GM18858 (cell line): ENCODE data around the gene CASZ1.

Experiments used
- ATAC-seq: cut with Tn5 transposase; IDR thresholded peaks from one replicate; pipeline ENCODE4 v1.9.1; 2021; ENCODE audit not compliant: unreplicated experiment

Gene CASZ1

GRCh38 chr1:10641976-10642375, 154.5 kb downstream of the CASZ1 start:
- no peak for ATAC-seq

- ATAC-seq = no peak
Observed at GRCh38 chr1:10640843-10641553, 155.4 kb downstream of the CASZ1 start.

GRCh38 chr1:10639775-10640578, 156.5 kb downstream of the CASZ1 start:
- ATAC-seq = no peak

GRCh38 chr1:10639011-10639774, 157.3 kb downstream of the CASZ1 start:
- no peak for ATAC-seq

- ATAC-seq = no peak
Observed at GRCh38 chr1:10638559-10639005, 157.9 kb downstream of the CASZ1 start.

GRCh38 chr1:10637834-10638558, 158.4 kb downstream of the CASZ1 start:
- no peak for ATAC-seq

GRCh38 chr1:10637400-10637799, 159.0 kb downstream of the CASZ1 start:
- ATAC-seq = no peak

DNA sequence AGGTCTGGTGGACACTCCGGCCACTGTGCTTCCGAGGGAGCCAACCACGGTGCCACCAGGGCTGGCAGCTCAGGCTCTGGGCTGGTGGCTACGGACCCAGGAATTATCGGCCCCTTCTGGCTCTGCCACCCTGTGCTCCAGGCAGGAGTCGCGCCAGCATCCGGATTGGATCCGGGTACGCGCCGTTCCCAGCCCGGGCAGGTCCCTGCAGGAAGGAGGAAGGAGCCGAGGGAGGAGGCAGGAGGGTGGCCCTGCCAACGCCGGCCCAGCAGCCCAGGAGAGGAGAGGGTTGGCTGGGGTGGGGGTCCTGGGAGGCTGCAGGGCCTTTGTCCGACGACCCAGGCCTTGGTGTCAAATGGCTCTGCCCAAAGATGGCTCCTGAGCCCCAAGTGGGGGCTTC, 160.5 kb downstream of the CASZ1 start:
- ATAC-seq = no peak

DNA sequence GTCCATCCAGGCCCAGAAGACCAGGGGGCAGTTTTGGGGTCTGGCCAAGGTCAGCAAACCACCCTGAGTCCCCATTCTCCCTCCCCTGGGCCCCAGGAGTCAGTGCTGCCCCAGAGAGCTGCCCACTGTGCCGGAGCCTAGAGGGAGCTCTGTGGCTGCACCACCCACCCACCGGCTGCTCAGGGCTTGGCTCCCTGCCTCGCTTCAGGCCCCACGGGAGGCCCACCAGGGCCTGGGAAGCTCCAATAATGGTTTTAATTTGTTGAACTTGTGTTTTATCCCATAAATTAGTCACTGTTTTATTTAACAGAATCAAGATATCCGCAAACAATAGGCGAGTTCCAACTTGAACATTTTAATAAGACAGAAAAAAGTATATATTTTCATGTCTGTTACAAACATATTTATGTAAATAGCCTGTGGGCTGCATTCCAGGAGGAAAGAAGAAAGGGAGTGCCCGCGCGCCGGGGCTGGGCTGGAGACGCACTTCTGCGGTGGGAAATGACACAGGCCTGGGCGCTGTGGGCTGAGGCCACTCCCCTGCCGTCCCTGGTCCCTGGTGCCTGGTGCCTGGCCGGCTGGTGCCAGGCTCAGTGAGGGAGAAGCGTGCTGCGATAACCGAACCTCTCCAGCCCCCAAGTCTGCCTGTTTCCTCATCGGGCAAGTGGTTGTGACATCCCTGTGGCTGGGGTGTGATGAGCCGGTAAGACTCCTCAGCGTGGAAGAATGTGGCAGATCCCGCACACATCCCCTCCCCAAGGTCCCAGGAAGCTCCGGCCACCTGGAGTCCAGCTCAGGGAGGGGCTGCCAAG, 161.2 kb downstream of the CASZ1 start:
- no peak for ATAC-seq

- ATAC-seq = no peak
Observed at GRCh38 chr1:10634428-10635084, 161.9 kb downstream of the CASZ1 start.

DNA sequence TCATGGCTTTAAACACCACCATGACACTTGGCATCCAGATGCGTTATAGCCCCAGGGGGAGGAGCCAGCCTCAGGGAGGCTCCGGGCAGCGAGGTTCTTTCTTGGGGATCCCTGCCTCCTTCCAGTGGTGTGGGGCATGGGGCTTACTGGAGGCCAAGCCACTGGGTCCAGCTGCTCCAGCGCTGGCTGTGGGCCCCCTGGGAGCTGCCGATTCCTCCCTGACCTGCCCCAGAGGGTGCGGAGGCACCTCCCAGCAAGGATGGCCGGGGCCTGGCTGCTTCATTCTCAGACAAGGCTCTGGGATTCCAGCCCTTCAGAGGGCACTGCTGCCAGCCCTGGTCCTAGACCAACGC, 162.4 kb downstream of the CASZ1 start:
- ATAC-seq = no peak

- ATAC-seq = no peak
Observed at GRCh38 chr1:10633416-10633815, 163.0 kb downstream of the CASZ1 start.

DNA sequence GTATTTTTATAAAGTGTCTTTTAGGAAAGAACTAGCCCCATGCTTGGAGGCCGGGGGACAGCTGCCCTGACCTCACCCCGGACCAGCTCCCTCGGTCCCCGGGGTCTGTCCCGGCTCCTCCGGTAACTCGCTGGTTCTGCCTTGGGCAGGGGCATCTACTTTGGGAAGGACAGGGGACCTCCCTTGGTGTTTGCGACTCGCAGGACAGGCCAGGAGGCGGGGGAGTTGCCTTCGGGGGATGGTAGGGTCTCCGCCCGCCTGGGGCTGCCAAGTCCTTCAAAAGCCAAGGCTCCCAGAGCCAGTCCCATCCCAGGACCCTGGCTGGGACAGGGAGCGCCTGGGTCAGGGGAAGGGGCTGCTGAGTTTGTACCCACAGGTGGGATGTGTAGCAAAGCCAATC, 163.8 kb downstream of the CASZ1 start:
- no peak for ATAC-seq

GRCh38 chr1:10631811-10632593, 164.4 kb downstream of the CASZ1 start:
- no peak for ATAC-seq

- ATAC-seq = no peak
Observed at GRCh38 chr1:10631121-10631810, 165.2 kb downstream of the CASZ1 start.

GRCh38 chr1:10630661-10631120, 165.8 kb downstream of the CASZ1 start:
- ATAC-seq = no peak

DNA sequence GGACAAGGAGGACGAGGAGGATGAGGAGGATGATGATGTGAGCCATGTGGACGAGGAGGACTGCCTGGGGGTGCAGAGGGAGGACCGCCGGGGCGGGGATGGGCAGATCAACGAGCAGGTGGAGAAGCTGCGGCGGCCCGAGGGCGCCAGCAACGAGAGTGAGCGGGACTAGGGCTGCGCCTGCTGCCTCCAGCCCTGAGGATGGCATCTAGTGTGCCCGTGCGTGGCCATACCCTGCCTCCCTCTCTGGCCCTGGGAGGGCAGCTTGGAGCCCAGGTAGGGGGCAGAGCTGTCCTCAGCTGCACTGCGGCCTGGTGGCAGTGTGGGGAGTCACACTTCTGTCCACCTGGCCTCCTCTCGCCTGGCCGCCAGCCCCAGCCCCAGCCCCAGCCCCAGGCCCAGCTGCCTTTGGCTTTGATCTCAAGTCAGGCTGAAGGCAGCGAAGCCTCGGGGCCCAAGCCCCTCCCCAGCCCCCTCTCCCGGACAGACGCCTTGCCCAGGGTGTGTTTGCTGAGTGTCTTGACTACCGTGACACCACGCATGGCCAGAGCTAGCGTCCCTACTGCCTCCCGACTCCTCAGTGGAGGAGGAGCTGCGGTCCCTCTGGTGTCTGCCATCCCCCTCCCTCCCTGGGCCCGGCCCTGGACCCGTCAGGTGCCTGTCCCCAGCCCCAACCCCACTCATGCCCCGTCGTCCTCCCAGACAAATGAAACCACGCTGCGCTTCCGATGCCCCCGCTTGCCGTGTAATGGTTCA, 166.5 kb downstream of the CASZ1 start:
- ATAC-seq = no peak
